G401 (cell line): ENCODE measurements around the gene PSMG4. TPM values are rescaled to one million over a fixed set of nuclear protein-coding genes. Genes with fewer than 3 reads are reported as not detected.

ENCODE experiments used
- DNase-seq: peaks from one replicate; pipeline ENCODE4 v3.0.0-alpha.2; 2015; ENCODE audit warnings: low spot score
- in situ Hi-C: cut with HindIII; loops from 2 replicates; pipeline ENCODE4 v1.10.0; 2016; ENCODE audit warnings: low sequenced_read_pairs, mixed read lengths
- total RNA-seq: library from RNA; depleted of rRNA; stranded (reverse); fragments of >200 nt; shearing (Covaris generic); gene quantifications from 2 replicates; pipeline ENCODE4 v1.2.3, GENCODE V29; 2014

The PSMG4 gene
- total RNA-seq, 1 experiment from 2014 or later, result 26.6 TPM

- in situ Hi-C loops, result no loop called here
Observed at GRCh38 chr6:3296537-3296936, 37.8 kb downstream of the PSMG4 start.

DNA sequence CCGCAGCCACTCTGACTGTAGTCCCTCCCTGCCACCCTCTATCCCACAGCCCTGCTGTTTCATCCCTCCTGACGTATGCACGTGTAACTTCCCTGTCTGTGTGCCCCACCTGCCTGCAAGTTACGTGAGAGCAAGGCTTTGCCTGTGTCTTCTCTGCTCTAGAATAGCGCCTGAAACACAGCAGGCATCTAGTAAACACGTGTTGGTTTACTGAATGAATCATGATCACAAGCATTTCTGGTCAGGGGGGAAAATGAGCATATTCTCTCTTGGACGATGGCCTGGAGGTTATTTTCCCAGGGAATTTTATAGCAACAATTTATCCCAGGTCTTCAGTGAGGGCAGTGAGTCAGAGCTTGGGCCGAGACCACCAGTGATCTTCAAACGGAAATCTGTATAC lies 38.3 kb downstream of the PSMG4 start:
- in situ Hi-C loops, result no loop called here
- no peak for DNase-seq

More at GRCh38 chr6:3296537-3296936, 37.8 kb downstream of the PSMG4 start:
- no peak for DNase-seq

- in situ Hi-C loops, result no loop called here
Observed at GRCh38 chr6:3297909-3298308, 39.2 kb downstream of the PSMG4 start.

GRCh38 chr6:3299221-3299620 lies 40.5 kb downstream of the PSMG4 start:
- in situ Hi-C loops, result no loop called here
- DNase-seq, result no peak

More at GRCh38 chr6:3297909-3298308, 39.2 kb downstream of the PSMG4 start:
- DNase-seq, result no peak

DNA sequence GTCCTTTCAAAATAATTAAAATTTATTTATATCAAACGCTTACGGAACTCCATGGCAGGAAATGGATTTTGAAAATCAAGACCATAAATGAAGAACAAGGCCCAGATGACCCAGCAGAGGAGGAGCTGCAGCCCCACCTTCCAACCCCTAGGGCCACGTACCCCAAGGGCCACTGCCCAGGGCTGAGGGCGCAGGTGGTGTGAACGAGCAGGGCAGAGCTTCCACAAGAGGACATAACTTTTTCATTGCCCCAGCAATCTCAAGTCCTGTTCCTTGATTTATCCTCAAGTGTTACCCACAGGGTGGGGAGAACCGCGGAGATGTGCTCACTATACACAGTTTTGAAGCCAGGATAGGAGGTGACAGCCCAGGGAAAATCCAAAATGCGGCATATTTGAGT lies 42.8 kb downstream of the PSMG4 start:
- in situ Hi-C loops, result no loop called here

GRCh38 chr6:3303795-3304411 lies 45.2 kb downstream of the PSMG4 start:
- in situ Hi-C loops, result no loop called here
- DNase-seq, result no peak

More for the DNA sequence above, 42.8 kb downstream of the PSMG4 start:
- DNase-seq, result no peak

DNA sequence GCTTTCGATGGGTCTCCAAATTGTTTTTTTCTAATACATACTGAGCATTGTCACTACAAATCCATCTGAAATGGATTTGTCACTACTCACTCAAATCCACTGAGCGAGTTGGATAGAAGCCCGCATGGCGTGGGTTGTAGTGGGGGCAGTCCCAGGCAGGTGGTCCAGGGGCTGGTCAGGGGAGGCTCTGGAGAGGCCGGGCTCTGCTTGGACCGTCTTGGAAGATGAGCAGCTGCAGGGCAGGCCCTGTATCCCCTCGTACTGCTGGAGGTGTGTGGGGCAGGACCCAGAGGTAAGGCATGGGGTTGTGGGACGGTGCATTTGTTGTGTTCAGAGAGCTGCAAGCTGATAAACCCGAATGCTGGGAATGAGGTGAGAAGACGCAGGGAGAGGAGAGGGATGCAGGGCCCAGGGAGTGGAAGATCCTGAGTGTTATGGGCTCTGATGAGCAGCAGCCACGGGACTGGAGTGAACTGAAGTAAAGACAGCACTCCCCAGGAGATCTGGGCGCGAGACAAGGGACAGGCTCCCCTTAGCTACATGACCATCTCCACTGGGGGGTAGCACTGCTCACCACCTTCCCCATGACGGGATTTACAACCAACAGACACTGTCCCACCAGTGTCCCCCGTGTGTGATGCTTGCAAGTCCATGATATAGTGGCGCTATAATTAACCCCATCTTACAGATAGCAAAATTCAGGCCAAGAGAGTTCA lies 45.9 kb downstream of the PSMG4 start:
- in situ Hi-C loops, result no loop called here
- no peak for DNase-seq

GRCh38 chr6:3305216-3305565 lies 46.4 kb downstream of the PSMG4 start:
- in situ Hi-C loops, result no loop called here
- no peak for DNase-seq

- in situ Hi-C loops, result no loop called here
- no peak for DNase-seq
Observed at GRCh38 chr6:3305831-3306230, 47.1 kb downstream of the PSMG4 start.

- in situ Hi-C loops, result no loop called here
- no peak for DNase-seq
Observed at GRCh38 chr6:3306848-3307247, 48.1 kb downstream of the PSMG4 start.

DNA sequence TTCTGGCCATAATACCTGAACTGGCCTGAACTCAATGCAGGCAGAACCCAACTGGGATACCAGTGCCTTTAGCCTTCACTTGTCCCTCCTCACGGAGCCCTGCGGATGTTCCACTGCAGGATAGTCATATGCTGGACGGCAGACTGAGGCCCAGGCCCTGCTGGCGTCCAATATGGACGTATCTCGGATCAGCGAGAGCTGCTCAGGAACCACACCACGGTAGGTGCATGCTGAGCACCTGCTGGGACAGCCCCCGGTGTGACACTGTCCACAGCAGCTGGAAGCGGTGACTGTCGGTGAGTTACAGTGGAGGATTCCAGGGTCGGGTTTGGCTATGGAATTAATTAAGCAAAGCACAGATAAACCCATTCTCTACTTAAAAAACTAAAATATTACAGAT lies 48.7 kb downstream of the PSMG4 start:
- in situ Hi-C loops, result no loop called here
- no peak for DNase-seq

GRCh38 chr6:3308106-3308505 lies 49.4 kb downstream of the PSMG4 start:
- in situ Hi-C loops, result no loop called here
- DNase-seq, result no peak

- DNase-seq, result no peak
- in situ Hi-C loops, result no loop called here
Observed at GRCh38 chr6:3309391-3310050, 50.8 kb downstream of the PSMG4 start.

- in situ Hi-C loops, result no loop called here
Observed at GRCh38 chr6:3310051-3310448, 51.3 kb downstream of the PSMG4 start.

DNA sequence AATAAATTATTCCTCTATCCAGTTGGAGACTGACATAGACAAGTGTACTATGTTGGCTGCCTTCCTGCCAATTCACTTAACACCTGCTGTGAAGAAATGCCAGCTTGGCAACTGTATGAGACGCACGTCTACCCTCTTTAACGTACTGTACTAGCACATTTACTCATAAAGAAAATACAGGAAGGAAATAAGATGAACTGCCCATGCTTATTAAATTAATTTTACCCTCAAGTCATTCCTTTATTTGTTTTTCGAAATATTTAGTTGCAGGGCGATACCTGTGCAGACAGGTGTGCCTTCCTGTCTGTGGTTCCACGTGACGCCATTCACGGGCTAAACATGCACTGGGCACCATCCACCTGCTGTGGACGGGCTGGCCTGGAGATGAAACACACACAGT lies 52.0 kb downstream of the PSMG4 start:
- in situ Hi-C loops, result no loop called here
- DNase-seq, result no peak

More at GRCh38 chr6:3310051-3310448, 51.3 kb downstream of the PSMG4 start:
- DNase-seq, result no peak

DNA sequence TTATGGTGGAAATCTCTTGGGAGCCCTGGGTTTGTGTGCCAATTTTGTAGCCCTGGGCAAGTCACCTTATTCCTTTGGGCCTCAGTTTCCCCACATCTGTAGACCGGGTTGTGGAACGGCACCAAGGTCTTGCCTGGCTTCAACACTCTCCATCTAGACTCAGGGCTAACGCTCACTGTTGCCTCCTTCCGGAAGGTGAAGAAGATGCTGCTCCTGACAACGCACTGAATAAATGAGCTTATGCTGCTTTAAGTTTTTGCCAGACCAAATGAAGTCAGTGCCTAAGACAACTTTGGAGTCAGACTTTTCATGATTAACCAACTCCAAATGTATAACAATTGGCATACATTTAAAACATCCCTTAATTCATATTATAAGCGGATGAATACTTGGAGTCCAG lies 53.1 kb downstream of the PSMG4 start:
- DNase-seq, result no peak
- in situ Hi-C loops, result no loop called here

GRCh38 chr6:3312604-3313231 lies 54.0 kb downstream of the PSMG4 start:
- DNase-seq, result peak; percentile 16
- in situ Hi-C loops, result no loop called here

- DNase-seq, result no peak
- in situ Hi-C loops, result no loop called here
Observed at GRCh38 chr6:3314176-3314575, 55.4 kb downstream of the PSMG4 start.

- no peak for DNase-seq
- in situ Hi-C loops, result no loop called here
Observed at GRCh38 chr6:3314621-3315467, 56.1 kb downstream of the PSMG4 start.
